ENCODE results near the gene STAT2. TPM values are rescaled to one million over a fixed set of nuclear protein-coding genes. Genes with fewer than 3 reads are reported as not detected.

Gene STAT2
- total and polyA plus RNA-seq, 2 of the 13 experiments (the other 11 are each of a cell fraction or from before 2014, with no cell fraction given): 43.5 to 84.6 TPM

- intact Hi-C loops (cut with micrococcal nuclease; ENCODE audit: unreplicated experiment): no loop called here
- no peaks in the 10 kb centered on the region; a peak in 1 of 5 replicates for H3K27me3 ChIP-seq (ENCODE audit: control insufficient read depth in 1 of 2, insufficient read depth in 2 of 2, low read length in 2 of 2)
- FAIRE-seq: no peak
- H3K4me1 ChIP-seq (ENCODE audit: insufficient read depth, low read length): peaks cover 45% of the 10 kb centered on the region
- ATAC-seq: no peak
- DNase-seq (ENCODE audit: low spot score): no peak
- ChIA-PET CTCF (ENCODE audit: low intra/inter-chr PET ratio, low total read pairs) (no interaction called here), POLR2A (interaction anchor here (1.5 to 3.3 kb wide), 4 partner anchors 21 to 72 kb away, joined by 5 to 20 read pairs (median 8); partner anchors contain the start of genes APOF, CNPY2, COQ10A and STAT2)
- no peak overlapping the region for H3K4me2 ChIP-seq (ENCODE audit: low read depth, low read length)
- no peak overlapping the region for H2AFZ ChIP-seq (ENCODE audit: low read length)
- no peak overlapping the region for H3K4me3 ChIP-seq (replicated peaks in 1 of 3; ENCODE audit: insufficient read depth in 1 of 3, low read depth in 2 of 3, low read length in 3 of 3)
- H3K79me2 ChIP-seq (ENCODE audit: insufficient read depth, low read length): no peaks in the 10 kb centered on the region
- in situ Hi-C loops (cut with HindIII; ENCODE audit: extremely low pct_ligation_motif_present, low pct_unique_long_range_greater_than_20kb): no loop called here
- no peak overlapping the region for H3K9ac ChIP-seq (ENCODE audit: insufficient read depth, low read depth, low read length)
- WGBS (ENCODE audit: low lambda C conversion rate): 77% methylated on average over 1 of the region's 1 CpG
- no peaks in the 10 kb centered on the region for H3K9me3 ChIP-seq (ENCODE audit: low read length)
- H3K36me3 ChIP-seq (replicated peaks in 1 of 2; ENCODE audit: control insufficient read depth in 1 of 2, insufficient read depth in 2 of 2, low read length in 2 of 2): peaks cover 2 to 17% of the 10 kb centered on the region in 2 experiments
- H4K20me1 ChIP-seq (ENCODE audit: insufficient read depth, low read length): no peaks in the 10 kb centered on the region
- H3K27ac ChIP-seq (ENCODE audit: extremely low read length, insufficient read depth, low read length): no peak overlapping the region
- no TSS peak for BruUV-seq (replicated peaks)
- TF ChIP-seq HDAC6 (IDR thresholded peaks at IDR 0.05; ENCODE audit: low read depth, low read length): no peak
- TF ChIP-seq ZBTB40 (IDR thresholded peaks at IDR 0.05): no peak
- no peak for TF ChIP-seq ZBTB40 (CRISPR knock-in tag; IDR thresholded peaks at IDR 0.05)
- no peak for TF ChIP-seq ZNF274 (CRISPR knock-in tag; IDR thresholded peaks at IDR 0.05)
- TF ChIP-seq FOXA1 (IDR thresholded peaks at IDR 0.05): no peak
- no peak for TF ChIP-seq FOXA1 (CRISPR knock-in tag; IDR thresholded peaks at IDR 0.05)
- TF ChIP-seq ZNF792 (CRISPR knock-in tag; IDR thresholded peaks at IDR 0.05): no peak
- TF ChIP-seq GLI4 (CRISPR knock-in tag; IDR thresholded peaks at IDR 0.05; ENCODE audit: borderline replicate concordance): no peak
- no peak for TF ChIP-seq TBX2 (CRISPR knock-in tag; IDR thresholded peaks at IDR 0.05; ENCODE audit: borderline replicate concordance)
- no peak for TF ChIP-seq ZNF281 (CRISPR knock-in tag; IDR thresholded peaks at IDR 0.05; ENCODE audit: borderline replicate concordance)
- no peak for TF ChIP-seq FOXA3 (CRISPR knock-in tag; IDR thresholded peaks at IDR 0.05)
- no peak for TF ChIP-seq MLX (CRISPR knock-in tag; IDR thresholded peaks at IDR 0.05)
- no peak for TF ChIP-seq ZNF577 (CRISPR knock-in tag; IDR thresholded peaks at IDR 0.05; ENCODE audit: borderline replicate concordance, low read depth)
Measured at GRCh38 chr12:56339158-56339422, 20.8 kb downstream of the STAT2 start.
